Measurements from ENCODE around the gene ABCC4. TPM values are rescaled to one million over a fixed set of nuclear protein-coding genes. Genes with fewer than 3 reads are reported as not detected.

The ABCC4 gene
- total RNA-seq, 1 donor from 2014 or later: 11.7 TPM

DNA sequence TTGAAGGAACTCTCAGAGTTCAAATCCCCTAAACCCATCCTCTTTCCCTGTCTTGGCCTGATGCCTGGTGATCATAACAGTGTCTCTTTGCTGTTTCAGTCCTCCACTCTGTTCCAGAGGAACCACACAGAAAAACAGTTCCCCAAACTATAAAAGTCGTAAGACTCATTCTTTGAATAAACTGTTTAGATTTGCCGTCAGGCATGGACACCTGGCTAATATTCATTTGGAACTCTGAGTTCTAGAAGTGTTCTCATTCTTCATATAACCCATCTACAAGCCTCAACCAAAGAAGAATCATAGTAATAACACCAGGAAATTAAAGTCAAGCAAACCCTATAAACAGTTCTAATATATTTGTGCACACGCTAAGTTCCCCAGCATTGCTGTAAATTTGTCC lies 37.7 kb upstream of the ABCC4 start:
- H3K4me3 Mint-ChIP-seq: no peak overlapping the region
- H3K27me3 Mint-ChIP-seq: no peaks in the 10 kb centered on the region
- H3K4me1 Mint-ChIP-seq: no peaks in the 10 kb centered on the region
- no peaks in the 10 kb centered on the region for H3K9me3 Mint-ChIP-seq
- H3K36me3 Mint-ChIP-seq (ENCODE audit: low read depth): no peaks in the 10 kb centered on the region
- H3K27ac Mint-ChIP-seq: no peak overlapping the region
- TF ChIP-seq, protein P1, sequence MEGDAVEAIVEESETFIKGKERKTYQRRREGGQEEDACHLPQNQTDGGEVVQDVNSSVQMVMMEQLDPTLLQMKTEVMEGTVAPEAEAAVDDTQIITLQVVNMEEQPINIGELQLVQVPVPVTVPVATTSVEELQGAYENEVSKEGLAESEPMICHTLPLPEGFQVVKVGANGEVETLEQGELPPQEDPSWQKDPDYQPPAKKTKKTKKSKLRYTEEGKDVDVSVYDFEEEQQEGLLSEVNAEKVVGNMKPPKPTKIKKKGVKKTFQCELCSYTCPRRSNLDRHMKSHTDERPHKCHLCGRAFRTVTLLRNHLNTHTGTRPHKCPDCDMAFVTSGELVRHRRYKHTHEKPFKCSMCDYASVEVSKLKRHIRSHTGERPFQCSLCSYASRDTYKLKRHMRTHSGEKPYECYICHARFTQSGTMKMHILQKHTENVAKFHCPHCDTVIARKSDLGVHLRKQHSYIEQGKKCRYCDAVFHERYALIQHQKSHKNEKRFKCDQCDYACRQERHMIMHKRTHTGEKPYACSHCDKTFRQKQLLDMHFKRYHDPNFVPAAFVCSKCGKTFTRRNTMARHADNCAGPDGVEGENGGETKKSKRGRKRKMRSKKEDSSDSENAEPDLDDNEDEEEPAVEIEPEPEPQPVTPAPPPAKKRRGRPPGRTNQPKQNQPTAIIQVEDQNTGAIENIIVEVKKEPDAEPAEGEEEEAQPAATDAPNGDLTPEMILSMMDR (IDR thresholded peaks at IDR 0.05): no peak
- ATAC-seq (ENCODE audit: low read depth) (no peak), DNase-seq (no peak)
- intact Hi-C loops (cut with micrococcal nuclease): no loop called here
- CTCF ChIA-PET: no interaction called here
- POLR2A ChIA-PET: no interaction called here

DNA sequence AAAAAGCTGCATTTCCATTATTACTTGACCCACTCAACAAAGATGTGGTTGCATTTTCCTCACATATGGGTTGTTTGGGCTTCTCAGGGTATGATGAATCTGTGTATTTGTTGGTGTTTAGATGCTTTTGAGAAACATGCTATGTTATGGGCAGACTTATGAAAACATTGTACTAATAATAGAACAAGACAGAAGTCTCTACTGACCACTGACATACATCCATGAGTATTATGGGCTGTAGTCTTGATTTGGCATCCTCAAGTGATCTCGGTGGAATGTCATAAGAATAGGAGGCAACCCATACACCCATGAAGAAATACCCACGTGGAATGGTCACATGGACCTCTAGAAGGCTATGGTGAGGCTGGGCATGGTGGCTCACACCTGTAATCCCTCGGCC lies 36.3 kb upstream of the ABCC4 start:
- no peak overlapping the region for H3K4me3 Mint-ChIP-seq
- CTCF ChIA-PET: no interaction called here
- H3K9me3 Mint-ChIP-seq: no peaks in the 10 kb centered on the region
- POLR2A ChIA-PET: no interaction called here
- no peaks in the 10 kb centered on the region for H3K36me3 Mint-ChIP-seq (ENCODE audit: low read depth)
- DNase-seq (no peak), ATAC-seq (ENCODE audit: low read depth) (no peak)
- H3K27ac Mint-ChIP-seq: no peak overlapping the region
- TF ChIP-seq, protein P1 (IDR thresholded peaks at IDR 0.05): no peak
- intact Hi-C loops (cut with micrococcal nuclease): no loop called here
- no peaks in the 10 kb centered on the region for H3K4me1 Mint-ChIP-seq
- H3K27me3 Mint-ChIP-seq: no peaks in the 10 kb centered on the region

DNA sequence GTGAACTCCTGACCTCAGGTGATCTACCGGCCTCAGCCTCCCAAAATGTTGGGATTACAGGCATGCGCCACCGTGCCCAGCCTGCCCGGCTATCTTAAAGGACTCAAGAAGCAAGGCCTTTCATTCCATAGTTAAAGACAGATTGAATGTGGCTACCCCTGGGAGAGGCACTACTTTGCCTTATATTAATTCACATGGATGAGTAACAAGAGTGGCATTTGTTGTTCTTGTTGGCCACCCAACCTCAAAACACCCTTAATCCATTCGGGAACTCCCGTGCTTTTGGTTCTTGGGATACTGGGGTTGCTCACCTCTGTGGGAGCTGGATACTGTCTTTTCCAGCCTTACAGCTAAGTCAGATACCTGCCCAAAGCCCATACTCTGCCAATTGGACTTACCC lies 34.4 kb upstream of the ABCC4 start:
- H3K27ac Mint-ChIP-seq: no peak overlapping the region

DNA sequence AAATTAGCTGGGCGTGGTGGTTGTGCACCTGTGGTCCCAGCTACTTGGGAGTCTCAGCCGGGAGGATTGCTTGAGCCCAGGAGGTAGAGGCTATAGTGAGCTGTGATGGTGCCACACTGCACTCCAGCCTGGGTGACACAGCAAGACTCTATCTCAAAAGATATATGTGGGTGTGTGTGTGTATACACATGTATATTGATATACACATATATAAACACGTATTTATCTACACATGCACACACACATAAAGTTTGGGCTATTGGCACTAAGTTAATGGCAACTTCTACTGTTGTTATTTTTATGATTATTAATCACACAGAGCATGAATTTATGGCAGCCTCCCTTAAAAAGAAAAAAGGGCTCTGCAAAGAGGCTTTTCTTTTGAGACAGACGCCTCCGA lies 27.1 kb upstream of the ABCC4 start:
- intact Hi-C loops (cut with micrococcal nuclease): no loop called here
- H3K9me3 Mint-ChIP-seq: no peaks in the 10 kb centered on the region
- H3K4me1 Mint-ChIP-seq: no peaks in the 10 kb centered on the region
- H3K4me3 Mint-ChIP-seq: no peak overlapping the region
- H3K27ac Mint-ChIP-seq: no peak overlapping the region
- DNase-seq (no peak), ATAC-seq (ENCODE audit: low read depth) (no peak)
- TF ChIP-seq, protein P1 (IDR thresholded peaks at IDR 0.05): no peak
- POLR2A ChIA-PET: no interaction called here
- no peaks in the 10 kb centered on the region for H3K36me3 Mint-ChIP-seq (ENCODE audit: low read depth)
- CTCF ChIA-PET: no interaction called here
- no peaks in the 10 kb centered on the region for H3K27me3 Mint-ChIP-seq

More for the DNA sequence above, 34.4 kb upstream of the ABCC4 start:
- Mint-ChIP-seq H3K4me3 (no peak overlapping the region), H3K36me3 (ENCODE audit: low read depth) (no peaks in the 10 kb centered on the region), H3K27me3 (no peaks in the 10 kb centered on the region), H3K9me3 (no peaks in the 10 kb centered on the region), H3K4me1 (no peaks in the 10 kb centered on the region)
- TF ChIP-seq, protein P1 (IDR thresholded peaks at IDR 0.05): no peak
- POLR2A ChIA-PET: no interaction called here
- no peak for DNase-seq
- ATAC-seq (ENCODE audit: low read depth): no peak
- CTCF ChIA-PET: no interaction called here
- intact Hi-C loops (cut with micrococcal nuclease): no loop called here

DNA sequence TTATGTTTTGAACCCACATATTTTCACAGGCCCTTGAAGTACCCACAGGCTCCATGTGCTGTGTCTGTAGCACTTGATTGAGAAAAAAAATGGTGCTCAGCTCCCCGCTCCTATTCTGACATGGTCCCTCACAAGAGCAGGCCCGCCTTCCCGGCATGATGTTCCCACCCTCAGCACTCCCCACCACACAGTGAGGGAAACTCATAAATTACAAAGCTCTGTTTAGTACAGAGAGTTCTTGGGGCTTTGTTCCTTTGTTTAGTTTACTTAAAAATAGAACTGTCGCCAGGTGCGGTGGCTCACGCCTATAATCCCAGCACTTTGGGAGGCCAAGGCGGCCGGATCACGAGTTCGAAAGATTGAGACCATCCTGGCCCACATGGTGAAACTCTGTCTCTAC lies 25.9 kb upstream of the ABCC4 start:
- Mint-ChIP-seq H3K4me3 (no peak overlapping the region), H3K4me1 (no peaks in the 10 kb centered on the region), H3K36me3 (ENCODE audit: low read depth) (no peaks in the 10 kb centered on the region), H3K27me3 (no peaks in the 10 kb centered on the region), H3K27ac (no peak overlapping the region), H3K9me3 (no peaks in the 10 kb centered on the region)
- no peak for DNase-seq
- POLR2A ChIA-PET: no interaction called here
- intact Hi-C loops (cut with micrococcal nuclease): no loop called here
- CTCF ChIA-PET: no interaction called here
- no peak for ATAC-seq (ENCODE audit: low read depth)
- TF ChIP-seq, protein P1 (IDR thresholded peaks at IDR 0.05): no peak
